Esophagus squamous epithelium (tissue), 4 donors: ENCODE data around the gene C3orf18.

Source experiments
- CTCF ChIP-seq, 6 experiments: fragments of 450-650 bp in 4 of 6; fragments of 200-600 bp in 2 of 6; sonication (generic) in 2 of 6; IDR thresholded peaks; one replicate each; pipeline ENCODE4 v1.5.1; 2016 to 2019; ENCODE audit warnings: antibody characterized with exemption in 6 of 6, mild to moderate bottlenecking in 4 of 6, moderate library complexity in 4 of 6
- POLR2A ChIP-seq, 4 donors: fragments of 450-650 bp; IDR thresholded peaks; one replicate each; pipeline ENCODE4 v1.6.1; 2017; ENCODE audit warnings: antibody characterized with exemption in 4 of 4, mild to moderate bottlenecking in 4 of 4, moderate library complexity in 3 of 4

GRCh38 chr3:50608278-50608677, 40.7 kb upstream of the C3orf18 start:
- TF ChIP-seq POLR2A (IDR thresholded peaks at IDR 0.05), result no peak
- TF ChIP-seq CTCF (IDR thresholded peaks at IDR 0.05), result no peak
